ENCODE measurements around the gene ARSA.
"Not testable (repeated sequence)": the region's sequence is repeated elsewhere in the genome, so short reads cannot be mapped to it uniquely, and the experiment has no call there.

The ARSA gene

DNA sequence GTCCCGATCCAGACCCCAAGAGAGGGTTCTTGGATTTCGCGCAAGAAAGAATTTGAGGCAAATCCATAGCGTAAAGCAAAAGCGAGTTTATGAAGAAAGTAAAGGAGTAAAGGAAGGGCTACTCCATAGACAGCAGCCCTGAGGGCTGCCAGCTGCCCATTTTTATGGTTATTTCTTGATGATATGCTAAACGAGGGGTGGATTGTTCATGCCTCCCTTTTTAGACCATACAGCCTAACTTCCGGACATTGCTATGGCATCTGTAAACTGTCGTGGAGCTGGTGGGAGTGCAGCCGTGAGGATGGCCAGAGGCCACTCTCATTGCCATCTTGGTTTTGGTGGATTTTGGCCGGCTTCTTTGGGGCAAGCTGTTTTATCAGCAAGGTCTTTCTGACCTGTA is 25.3 kb upstream of the ARSA start:
- H3K27me3 ChIP-seq (ENCODE audit: control insufficient read depth in 1 of 2, insufficient read depth in 2 of 2, low read length in 2 of 2) = peaks cover 3 to 8% of the 10 kb centered on the region in 2 donors
- H3K9ac ChIP-seq (ENCODE audit: low read length in 2 of 2) = no peak overlapping the region
- no peak overlapping the region for H3K4me3 ChIP-seq (ENCODE audit: low read length in 2 of 2)
- no peaks in the 10 kb centered on the region for H3K36me3 ChIP-seq (ENCODE audit: control insufficient read depth in 2 of 2, insufficient read depth in 2 of 2, low read length in 2 of 2)
- no peaks in the 10 kb centered on the region for H3K4me1 ChIP-seq (ENCODE audit: control insufficient read depth, insufficient read depth, low read length)
- no peaks in the 10 kb centered on the region for H3K9me3 ChIP-seq (ENCODE audit: control insufficient read depth in 2 of 2, low read length in 2 of 2)
- H3K27ac ChIP-seq (ENCODE audit: low read length) = no peak overlapping the region

DNA sequence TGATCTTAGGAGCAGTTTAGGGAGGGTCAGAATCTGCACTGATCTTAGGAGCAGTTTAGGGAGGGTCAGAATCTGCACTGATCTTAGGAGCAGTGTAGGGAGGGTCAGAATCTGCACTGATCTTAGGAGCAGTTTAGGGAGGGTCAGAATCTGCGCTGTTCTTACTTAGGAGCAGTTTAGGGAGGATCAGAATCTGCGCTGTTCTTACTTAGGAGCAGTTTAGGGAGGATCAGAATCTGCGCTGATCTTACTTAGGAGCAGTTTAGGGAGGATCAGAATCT is 15.8 kb upstream of the ARSA start:
- H3K9ac ChIP-seq (ENCODE audit: low read length in 2 of 2); H3K4me1 ChIP-seq (ENCODE audit: control insufficient read depth, insufficient read depth, low read length); H3K27ac ChIP-seq (ENCODE audit: low read length); H3K9me3 ChIP-seq (ENCODE audit: control insufficient read depth in 2 of 2, low read length in 2 of 2); H3K4me3 ChIP-seq (ENCODE audit: low read length in 2 of 2); H3K36me3 ChIP-seq (ENCODE audit: control insufficient read depth in 2 of 2, insufficient read depth in 2 of 2, low read length in 2 of 2): not testable (repeated sequence)
- peaks cover 19 to 27% of the 10 kb centered on the region in 2 donors for H3K27me3 ChIP-seq (ENCODE audit: control insufficient read depth in 1 of 2, insufficient read depth in 2 of 2, low read length in 2 of 2)

GRCh38 chr22:50643021-50643820 is 15.3 kb upstream of the ARSA start:
- H3K4me1 ChIP-seq (ENCODE audit: control insufficient read depth, insufficient read depth, low read length); H3K9me3 ChIP-seq (ENCODE audit: control insufficient read depth in 2 of 2, low read length in 2 of 2); H3K27ac ChIP-seq (ENCODE audit: low read length); H3K4me3 ChIP-seq (ENCODE audit: low read length in 2 of 2); H3K9ac ChIP-seq (ENCODE audit: low read length in 2 of 2); H3K36me3 ChIP-seq (ENCODE audit: control insufficient read depth in 2 of 2, insufficient read depth in 2 of 2, low read length in 2 of 2): not testable (repeated sequence)
- H3K27me3 ChIP-seq (ENCODE audit: control insufficient read depth in 1 of 2, insufficient read depth in 2 of 2, low read length in 2 of 2) = peaks cover 19 to 27% of the 10 kb centered on the region in 2 donors

- peaks cover 19 to 27% of the 10 kb centered on the region in 2 donors for H3K27me3 ChIP-seq (ENCODE audit: control insufficient read depth in 1 of 2, insufficient read depth in 2 of 2, low read length in 2 of 2)
- peaks cover 4% of the 10 kb centered on the region for H3K4me1 ChIP-seq (ENCODE audit: control insufficient read depth, insufficient read depth, low read length)
- H3K4me3 ChIP-seq (ENCODE audit: low read length in 2 of 2) = no peak overlapping the region
- no peak overlapping the region for H3K27ac ChIP-seq (ENCODE audit: low read length)
- no peaks in the 10 kb centered on the region for H3K36me3 ChIP-seq (ENCODE audit: control insufficient read depth in 2 of 2, insufficient read depth in 2 of 2, low read length in 2 of 2)
- H3K9ac ChIP-seq (ENCODE audit: low read length in 2 of 2) = no peak overlapping the region
- H3K9me3 ChIP-seq (ENCODE audit: control insufficient read depth in 2 of 2, low read length in 2 of 2) = no peaks in the 10 kb centered on the region
These were observed 14.0 kb upstream of the ARSA start for GRCh38 chr22:50641696-50642607.

DNA sequence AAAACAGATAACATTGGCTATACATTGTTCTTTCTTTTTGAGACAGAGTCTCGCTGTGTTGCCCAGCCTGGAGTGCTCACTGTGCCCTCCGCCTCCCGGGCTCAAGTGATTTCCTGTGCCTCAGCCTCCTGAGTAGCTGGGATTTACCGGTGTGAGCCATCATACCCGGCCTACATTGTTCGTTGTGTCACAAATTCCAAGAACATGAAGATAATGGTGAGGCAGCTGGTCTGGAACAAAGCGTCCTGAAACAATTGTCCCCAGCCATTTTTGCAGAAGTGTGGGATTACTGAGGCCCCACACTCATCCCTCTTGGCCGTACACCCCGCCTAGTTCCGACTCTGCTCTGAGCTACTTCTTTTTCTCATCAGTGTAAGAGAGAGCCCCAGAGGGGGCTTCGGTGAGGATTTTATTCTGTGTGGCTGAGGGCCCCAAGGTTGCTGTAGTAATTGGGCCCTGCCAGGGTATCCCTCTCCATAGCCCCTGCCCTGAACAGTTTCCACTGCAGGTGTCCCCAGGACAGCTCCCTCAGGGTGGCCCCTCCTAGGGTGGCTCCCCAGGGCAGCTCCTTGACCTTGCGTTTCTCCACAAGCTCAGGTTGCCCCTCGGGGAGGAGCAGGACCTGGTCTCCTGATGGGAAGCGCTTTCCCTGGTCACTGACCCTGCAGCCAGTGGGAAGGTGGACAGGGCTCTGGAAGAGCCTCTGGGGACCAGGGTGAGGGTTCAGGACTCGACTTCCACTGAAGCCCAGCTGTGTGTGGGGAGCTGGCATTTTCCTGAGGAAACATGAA is 13.1 kb upstream of the ARSA start:
- Histone ChIP-seq H3K4me1 (ENCODE audit: control insufficient read depth, insufficient read depth, low read length) (peaks cover 4% of the 10 kb centered on the region), H3K9me3 (ENCODE audit: control insufficient read depth in 2 of 2, low read length in 2 of 2) (no peaks in the 10 kb centered on the region), H3K27ac (ENCODE audit: low read length) (no peak overlapping the region), H3K27me3 (ENCODE audit: control insufficient read depth in 1 of 2, insufficient read depth in 2 of 2, low read length in 2 of 2) (peaks cover 19 to 27% of the 10 kb centered on the region in 2 donors), H3K4me3 (ENCODE audit: low read length in 2 of 2) (no peak overlapping the region), H3K9ac (ENCODE audit: low read length in 2 of 2) (no peak overlapping the region), H3K36me3 (ENCODE audit: control insufficient read depth in 2 of 2, insufficient read depth in 2 of 2, low read length in 2 of 2) (no peaks in the 10 kb centered on the region)

GRCh38 chr22:50640296-50640695 is 12.3 kb upstream of the ARSA start:
- not testable (repeated sequence) for H3K4me1 ChIP-seq (ENCODE audit: control insufficient read depth, insufficient read depth, low read length); H3K9ac ChIP-seq (ENCODE audit: low read length in 2 of 2); H3K9me3 ChIP-seq (ENCODE audit: control insufficient read depth in 2 of 2, low read length in 2 of 2); H3K36me3 ChIP-seq (ENCODE audit: control insufficient read depth in 2 of 2, insufficient read depth in 2 of 2, low read length in 2 of 2); H3K27ac ChIP-seq (ENCODE audit: low read length); H3K4me3 ChIP-seq (ENCODE audit: low read length in 2 of 2)
- peaks cover 14 to 24% of the 10 kb centered on the region in 2 donors for H3K27me3 ChIP-seq (ENCODE audit: control insufficient read depth in 1 of 2, insufficient read depth in 2 of 2, low read length in 2 of 2)

DNA sequence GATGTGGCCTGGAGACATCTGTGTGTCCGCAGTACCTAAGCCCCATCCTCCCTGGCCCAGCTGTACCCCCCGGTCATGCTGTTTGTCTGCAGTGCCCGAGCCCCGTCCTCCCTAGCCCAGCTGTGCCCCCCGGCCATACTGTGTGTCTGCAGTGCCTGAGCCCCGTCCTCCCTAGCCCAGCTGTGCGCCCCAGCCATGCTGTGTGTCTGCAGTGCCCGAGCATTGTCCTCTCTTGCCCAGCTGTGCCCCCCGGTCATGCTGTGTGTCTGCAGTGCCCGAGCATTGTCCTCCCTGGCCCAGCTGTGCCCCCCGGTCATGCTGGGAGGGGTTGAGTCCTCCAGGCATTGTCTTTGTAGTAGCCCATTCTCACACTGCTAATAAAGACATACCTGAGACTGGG is 7.6 kb upstream of the ARSA start:
- H3K27me3 ChIP-seq (ENCODE audit: control insufficient read depth in 1 of 2, insufficient read depth in 2 of 2, low read length in 2 of 2) = no peaks in the 10 kb centered on the region
- H3K36me3 ChIP-seq (ENCODE audit: control insufficient read depth in 2 of 2, insufficient read depth in 2 of 2, low read length in 2 of 2) = no peaks in the 10 kb centered on the region
- no peak overlapping the region for H3K4me3 ChIP-seq (ENCODE audit: low read length in 2 of 2)

GRCh38 chr22:50633771-50634170 is 5.8 kb upstream of the ARSA start:
- no peaks in the 10 kb centered on the region for H3K27me3 ChIP-seq (ENCODE audit: control insufficient read depth in 1 of 2, insufficient read depth in 2 of 2, low read length in 2 of 2)
- no peak overlapping the region for H3K9ac ChIP-seq (ENCODE audit: low read length in 2 of 2)
- no peaks in the 10 kb centered on the region for H3K36me3 ChIP-seq (ENCODE audit: control insufficient read depth in 2 of 2, insufficient read depth in 2 of 2, low read length in 2 of 2)
- H3K9me3 ChIP-seq (ENCODE audit: control insufficient read depth in 2 of 2, low read length in 2 of 2) = no peaks in the 10 kb centered on the region
- H3K4me3 ChIP-seq (ENCODE audit: low read length in 2 of 2) = no peak overlapping the region
- H3K27ac ChIP-seq (ENCODE audit: low read length) = no peak overlapping the region
- H3K4me1 ChIP-seq (ENCODE audit: control insufficient read depth, insufficient read depth, low read length) = peaks cover 3% of the 10 kb centered on the region

More for the DNA sequence above, 7.6 kb upstream of the ARSA start:
- Histone ChIP-seq H3K27ac (ENCODE audit: low read length) (no peak overlapping the region), H3K9ac (ENCODE audit: low read length in 2 of 2) (no peak overlapping the region), H3K9me3 (ENCODE audit: control insufficient read depth in 2 of 2, low read length in 2 of 2) (no peaks in the 10 kb centered on the region), H3K4me1 (ENCODE audit: control insufficient read depth, insufficient read depth, low read length) (no peaks in the 10 kb centered on the region)

DNA sequence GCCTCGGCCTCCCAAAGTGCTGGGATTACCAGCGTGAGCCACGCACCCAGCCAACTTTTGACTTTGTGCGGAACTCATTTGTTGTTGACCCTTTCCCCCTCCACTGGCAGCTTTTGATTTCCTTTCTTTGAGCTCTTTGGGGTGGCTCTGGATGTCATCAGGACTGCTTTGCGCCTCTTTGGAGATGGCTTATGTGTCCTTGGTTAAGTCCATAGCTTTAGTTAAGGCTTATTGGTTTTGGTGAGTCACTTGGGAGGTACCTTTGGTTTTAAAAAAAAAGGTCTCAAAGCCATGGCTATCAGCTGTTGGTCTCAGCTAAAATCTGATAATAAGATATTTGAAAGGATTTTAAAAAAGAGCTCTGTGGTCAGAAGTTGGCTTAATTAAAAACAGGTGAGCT is 5.1 kb upstream of the ARSA start:
- Histone ChIP-seq H3K36me3 (ENCODE audit: control insufficient read depth in 2 of 2, insufficient read depth in 2 of 2, low read length in 2 of 2) (no peaks in the 10 kb centered on the region), H3K4me1 (ENCODE audit: control insufficient read depth, insufficient read depth, low read length) (peaks cover 9% of the 10 kb centered on the region)

GRCh38 chr22:50630376-50630775 is 2.4 kb upstream of the ARSA start:
- H3K9ac ChIP-seq (ENCODE audit: low read length in 2 of 2) = no peak overlapping the region
- no peaks in the 10 kb centered on the region for H3K36me3 ChIP-seq (ENCODE audit: control insufficient read depth in 2 of 2, insufficient read depth in 2 of 2, low read length in 2 of 2)
- H3K27ac ChIP-seq (ENCODE audit: low read length) = no peak overlapping the region
- H3K4me3 ChIP-seq (ENCODE audit: low read length in 2 of 2) = no peak overlapping the region
- no peaks in the 10 kb centered on the region for H3K27me3 ChIP-seq (ENCODE audit: control insufficient read depth in 1 of 2, insufficient read depth in 2 of 2, low read length in 2 of 2)
- H3K9me3 ChIP-seq (ENCODE audit: control insufficient read depth in 2 of 2, low read length in 2 of 2) = no peaks in the 10 kb centered on the region
- H3K4me1 ChIP-seq (ENCODE audit: control insufficient read depth, insufficient read depth, low read length) = peaks cover 12% of the 10 kb centered on the region

More for the DNA sequence above, 5.1 kb upstream of the ARSA start:
- Histone ChIP-seq H3K4me3 (ENCODE audit: low read length in 2 of 2) (no peak overlapping the region), H3K27me3 (ENCODE audit: control insufficient read depth in 1 of 2, insufficient read depth in 2 of 2, low read length in 2 of 2) (no peaks in the 10 kb centered on the region), H3K9ac (ENCODE audit: low read length in 2 of 2) (no peak overlapping the region), H3K9me3 (ENCODE audit: control insufficient read depth in 2 of 2, low read length in 2 of 2) (no peaks in the 10 kb centered on the region), H3K27ac (ENCODE audit: low read length) (no peak overlapping the region)

All from stomach smooth muscle (tissue), 2 donors.